HG03521 (cell line): ENCODE results near the gene CSF2RB.

ENCODE experiments used
- ATAC-seq: cut with Tn5 transposase; IDR thresholded peaks from one replicate; pipeline ENCODE4 v1.9.1; 2021; ENCODE audit warnings: mild to moderate bottlenecking, moderate library complexity; ENCODE audit not compliant: unreplicated experiment

The CSF2RB gene

GRCh38 chr22:36887162-36887561 lies 26.3 kb upstream of the CSF2RB start:
- ATAC-seq, result no peak

GRCh38 chr22:36891646-36892045 lies 21.8 kb upstream of the CSF2RB start:
- no peak for ATAC-seq

- ATAC-seq, result no peak
Measured at GRCh38 chr22:36892292-36892691, 21.1 kb upstream of the CSF2RB start.

GRCh38 chr22:36893262-36893661 lies 20.2 kb upstream of the CSF2RB start:
- no peak for ATAC-seq

- no peak for ATAC-seq
Measured at GRCh38 chr22:36894266-36894665, 19.2 kb upstream of the CSF2RB start.

- ATAC-seq, result no peak
Measured at GRCh38 chr22:36897611-36898010, 15.8 kb upstream of the CSF2RB start.

GRCh38 chr22:36898690-36899089 lies 14.7 kb upstream of the CSF2RB start:
- no peak for ATAC-seq

- no peak for ATAC-seq
Measured at GRCh38 chr22:36899498-36899897, 13.9 kb upstream of the CSF2RB start.

- ATAC-seq, result no peak
Measured at GRCh38 chr22:36900225-36900624, 13.2 kb upstream of the CSF2RB start.

GRCh38 chr22:36900880-36901279 lies 12.5 kb upstream of the CSF2RB start:
- no peak for ATAC-seq

GRCh38 chr22:36901411-36902142 lies 11.9 kb upstream of the CSF2RB start:
- no peak for ATAC-seq

- ATAC-seq, result no peak
Measured at GRCh38 chr22:36902143-36902926, 11.1 kb upstream of the CSF2RB start.

- ATAC-seq, result no peak
Measured at GRCh38 chr22:36904260-36904880, 9.1 kb upstream of the CSF2RB start.

- no peak for ATAC-seq
Measured at GRCh38 chr22:36907253-36908195, 5.9 kb upstream of the CSF2RB start.

GRCh38 chr22:36910461-36910860 lies 3.0 kb upstream of the CSF2RB start:
- no peak for ATAC-seq

- no peak for ATAC-seq
Measured at GRCh38 chr22:36911887-36912661, 1.4 kb upstream of the CSF2RB start.

- no peak for ATAC-seq
Measured at GRCh38 chr22:36912694-36913426, 568 bp upstream of the CSF2RB start.

GRCh38 chr22:36914390-36914752 lies 943 bp downstream of the CSF2RB start:
- ATAC-seq, result no peak

GRCh38 chr22:36916034-36916433 lies 2.6 kb downstream of the CSF2RB start:
- no peak for ATAC-seq
